ENCODE measurements around the gene MTCL3.

The MTCL3 gene

GRCh38 chr6:127456465-127456864, 62.7 kb downstream of the MTCL3 start:
- no peak for ATAC-seq
- WGBS (ENCODE audit: low lambda C conversion rate): 45% methylated on average over 3 of the region's 3 CpGs
- intact Hi-C loops (cut with micrococcal nuclease; ENCODE audit: unreplicated experiment): no loop called here
- FAIRE-seq: no peak
- no peaks in the 10 kb centered on the region for H3K36me3 ChIP-seq (replicated peaks in 1 of 2; ENCODE audit: control insufficient read depth in 1 of 2, insufficient read depth in 2 of 2, low read length in 2 of 2)
- TF ChIP-seq TRIM24 (CRISPR knock-in tag; IDR thresholded peaks at IDR 0.05): no peak
- no peak for TF ChIP-seq ZNF841 (CRISPR knock-in tag; IDR thresholded peaks at IDR 0.05; ENCODE audit: borderline replicate concordance)
- no peak for TF ChIP-seq ZNF574 (CRISPR knock-in tag; IDR thresholded peaks at IDR 0.05)
- no peak for TF ChIP-seq ZEB1 (IDR thresholded peaks at IDR 0.05; ENCODE audit: insufficient replicate concordance, low read depth)
- no peak for TF ChIP-seq FOXA3 (CRISPR knock-in tag; IDR thresholded peaks at IDR 0.05)
- TF ChIP-seq FOXA1 (IDR thresholded peaks at IDR 0.05): no peak
- no peak for TF ChIP-seq FOXA1 (CRISPR knock-in tag; IDR thresholded peaks at IDR 0.05)
- no peak for TF ChIP-seq XBP1 (CRISPR knock-in tag; IDR thresholded peaks at IDR 0.05)
- no peak for TF ChIP-seq ATAD3A (CRISPR knock-in tag; IDR thresholded peaks at IDR 0.05)
- no peak for TF ChIP-seq MAZ (IDR thresholded peaks at IDR 0.05; ENCODE audit: borderline replicate concordance, low read depth, low read length)
- TF ChIP-seq MAZ (CRISPR knock-in tag; IDR thresholded peaks at IDR 0.05; ENCODE audit: low read depth): no peak
- TF ChIP-seq CHCHD3 (CRISPR knock-in tag; IDR thresholded peaks at IDR 0.05): no peak
- no peak for TF ChIP-seq ZNF550 (CRISPR knock-in tag; IDR thresholded peaks at IDR 0.05; ENCODE audit: borderline replicate concordance)
- no peak for TF ChIP-seq ZNF337 (CRISPR knock-in tag; IDR thresholded peaks at IDR 0.05; ENCODE audit: borderline replicate concordance, low read depth)
- BruUV-seq (replicated peaks): no TSS peak
- peaks cover 7% of the 10 kb centered on the region for H3K4me1 ChIP-seq (ENCODE audit: insufficient read depth, low read length)
- POLR2A ChIA-PET: no interaction called here
- no peaks in the 10 kb centered on the region for H3K27me3 ChIP-seq (ENCODE audit: control insufficient read depth in 1 of 2, insufficient read depth in 2 of 2, low read length in 2 of 2)
- H3K27ac ChIP-seq (ENCODE audit: extremely low read length, insufficient read depth, low read length): no peak overlapping the region
- H3K4me3 ChIP-seq (replicated peaks in 1 of 3; ENCODE audit: insufficient read depth in 1 of 3, low read depth in 2 of 3, low read length in 3 of 3): no peak overlapping the region
- H4K20me1 ChIP-seq (ENCODE audit: insufficient read depth, low read length): no peaks in the 10 kb centered on the region
- no peak for DNase-seq (ENCODE audit: low spot score)
- no peak overlapping the region for H2AFZ ChIP-seq (ENCODE audit: low read length)
- H3K9ac ChIP-seq (ENCODE audit: insufficient read depth, low read depth, low read length): no peak overlapping the region
- in situ Hi-C loops (cut with HindIII; ENCODE audit: extremely low pct_ligation_motif_present, low pct_unique_long_range_greater_than_20kb): no loop called here
- H3K79me2 ChIP-seq (ENCODE audit: insufficient read depth, low read length): no peaks in the 10 kb centered on the region
- no peak overlapping the region for H3K4me2 ChIP-seq (ENCODE audit: low read depth, low read length)
- CTCF ChIA-PET (ENCODE audit: low intra/inter-chr PET ratio, low total read pairs): no interaction called here
- no peaks in the 10 kb centered on the region for H3K9me3 ChIP-seq (ENCODE audit: low read length)

Measured in HepG2 (cell line).